ENCODE results near the gene SLC6A11. TPM values are rescaled to one million over a fixed set of nuclear protein-coding genes. Genes with fewer than 3 reads are reported as not detected.
A peak's percentile ranks its signal among the peaks of the same experiment; 100 is the strongest.

SLC6A11 gene
- total and polyA plus RNA-seq, 9 of the 15 experiments (the other 6 are each of a cell fraction or from before 2014, with no cell fraction given) = 0.04 TPM; not detected in 8

DNA sequence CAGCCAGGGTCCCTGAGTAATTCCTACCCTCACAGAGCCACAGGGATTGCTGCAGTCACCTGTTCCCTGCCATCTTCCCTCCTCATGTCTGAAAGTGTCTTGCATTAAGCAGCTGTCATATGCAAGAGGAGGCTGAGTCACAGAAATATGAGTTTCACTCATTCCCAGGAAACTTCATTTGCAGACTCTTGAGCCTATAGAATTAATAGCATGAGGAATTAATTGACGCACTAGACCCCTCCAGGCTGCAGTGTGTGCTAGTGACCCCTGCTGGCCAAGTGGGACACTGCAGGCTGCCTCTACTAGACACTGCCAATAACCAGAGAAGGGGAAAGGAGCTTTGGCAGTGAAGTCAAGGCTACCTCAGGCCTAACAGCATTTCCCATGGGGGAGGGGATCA is 125.9 kb downstream of the SLC6A11 start (continued):
- TF ChIP-seq, protein P1, sequence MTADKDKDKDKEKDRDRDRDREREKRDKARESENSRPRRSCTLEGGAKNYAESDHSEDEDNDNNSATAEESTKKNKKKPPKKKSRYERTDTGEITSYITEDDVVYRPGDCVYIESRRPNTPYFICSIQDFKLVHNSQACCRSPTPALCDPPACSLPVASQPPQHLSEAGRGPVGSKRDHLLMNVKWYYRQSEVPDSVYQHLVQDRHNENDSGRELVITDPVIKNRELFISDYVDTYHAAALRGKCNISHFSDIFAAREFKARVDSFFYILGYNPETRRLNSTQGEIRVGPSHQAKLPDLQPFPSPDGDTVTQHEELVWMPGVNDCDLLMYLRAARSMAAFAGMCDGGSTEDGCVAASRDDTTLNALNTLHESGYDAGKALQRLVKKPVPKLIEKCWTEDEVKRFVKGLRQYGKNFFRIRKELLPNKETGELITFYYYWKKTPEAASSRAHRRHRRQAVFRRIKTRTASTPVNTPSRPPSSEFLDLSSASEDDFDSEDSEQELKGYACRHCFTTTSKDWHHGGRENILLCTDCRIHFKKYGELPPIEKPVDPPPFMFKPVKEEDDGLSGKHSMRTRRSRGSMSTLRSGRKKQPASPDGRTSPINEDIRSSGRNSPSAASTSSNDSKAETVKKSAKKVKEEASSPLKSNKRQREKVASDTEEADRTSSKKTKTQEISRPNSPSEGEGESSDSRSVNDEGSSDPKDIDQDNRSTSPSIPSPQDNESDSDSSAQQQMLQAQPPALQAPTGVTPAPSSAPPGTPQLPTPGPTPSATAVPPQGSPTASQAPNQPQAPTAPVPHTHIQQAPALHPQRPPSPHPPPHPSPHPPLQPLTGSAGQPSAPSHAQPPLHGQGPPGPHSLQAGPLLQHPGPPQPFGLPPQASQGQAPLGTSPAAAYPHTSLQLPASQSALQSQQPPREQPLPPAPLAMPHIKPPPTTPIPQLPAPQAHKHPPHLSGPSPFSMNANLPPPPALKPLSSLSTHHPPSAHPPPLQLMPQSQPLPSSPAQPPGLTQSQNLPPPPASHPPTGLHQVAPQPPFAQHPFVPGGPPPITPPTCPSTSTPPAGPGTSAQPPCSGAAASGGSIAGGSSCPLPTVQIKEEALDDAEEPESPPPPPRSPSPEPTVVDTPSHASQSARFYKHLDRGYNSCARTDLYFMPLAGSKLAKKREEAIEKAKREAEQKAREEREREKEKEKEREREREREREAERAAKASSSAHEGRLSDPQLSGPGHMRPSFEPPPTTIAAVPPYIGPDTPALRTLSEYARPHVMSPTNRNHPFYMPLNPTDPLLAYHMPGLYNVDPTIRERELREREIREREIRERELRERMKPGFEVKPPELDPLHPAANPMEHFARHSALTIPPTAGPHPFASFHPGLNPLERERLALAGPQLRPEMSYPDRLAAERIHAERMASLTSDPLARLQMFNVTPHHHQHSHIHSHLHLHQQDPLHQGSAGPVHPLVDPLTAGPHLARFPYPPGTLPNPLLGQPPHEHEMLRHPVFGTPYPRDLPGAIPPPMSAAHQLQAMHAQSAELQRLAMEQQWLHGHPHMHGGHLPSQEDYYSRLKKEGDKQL (CRISPR knock-in tag; IDR thresholded peaks at IDR 0.05; ENCODE audit: borderline replicate concordance) = no peak
- TF ChIP-seq POLR3G (IDR thresholded peaks at IDR 0.05; ENCODE audit: extremely low read depth, insufficient read length, insufficient replicate concordance) = no peak
- TF ChIP-seq TCF7 (IDR thresholded peaks at IDR 0.05; ENCODE audit: borderline replicate concordance) = no peak
- peak in 1 of 2 experiments; percentile 42; a peak in 2 of 4 replicates for TF ChIP-seq RAD21 (CRISPR knock-in tag; conservative IDR thresholded peaks at IDR 0.05 in 1 of 2, IDR thresholded peaks at IDR 0.05 in 1 of 2)
- TF ChIP-seq FOXK1 (CRISPR knock-in tag; IDR thresholded peaks at IDR 0.05; ENCODE audit: borderline replicate concordance) = 0 out of 2 replicates have a peak, but pooled peaks have one; percentile 20
- TF ChIP-seq ETS2 (tag; IDR thresholded peaks at IDR 0.05; ENCODE audit: borderline replicate concordance, poor library complexity, severe bottlenecking) = no peak
- TF ChIP-seq ZNF785 (CRISPR knock-in tag; IDR thresholded peaks at IDR 0.05) = peak; percentile 68; the same call in 1 of the 2 replicates
- TF ChIP-seq DNMT1 (IDR thresholded peaks at IDR 0.05) = no peak
- no peak for TF ChIP-seq ZNF224 (CRISPR knock-in tag; IDR thresholded peaks at IDR 0.05)
- no peak for TF ChIP-seq GTF2A2 (tag; IDR thresholded peaks at IDR 0.05)
- peak; percentile 71 to 91 (median 72) for TF ChIP-seq CTCF (IDR thresholded peaks at IDR 0.05 in 2 of 3, conservative IDR thresholded peaks at IDR 0.05 in 1 of 3; ENCODE audit: insufficient read depth in 2 of 3, low read depth in 1 of 3, low read length in 3 of 3)
- TF ChIP-seq CBX1 (IDR thresholded peaks at IDR 0.05; ENCODE audit: low read depth) = 0 out of 2 replicates have a peak, but pooled peaks have one; percentile 45
- no peak for TF ChIP-seq MTF1 (CRISPR knock-in tag; IDR thresholded peaks at IDR 0.05; ENCODE audit: borderline replicate concordance)
- TF ChIP-seq SMC3 (conservative IDR thresholded peaks at IDR 0.05; ENCODE audit: insufficient read depth, low read depth, low read length) = peak; percentile 40; the same call in 1 of the 2 replicates
- TF ChIP-seq BMI1 (IDR thresholded peaks at IDR 0.05; ENCODE audit: low read length) = no peak
- no peak for TF ChIP-seq C11orf30 (IDR thresholded peaks at IDR 0.05; ENCODE audit: low read depth)
- TF ChIP-seq, protein P2, sequence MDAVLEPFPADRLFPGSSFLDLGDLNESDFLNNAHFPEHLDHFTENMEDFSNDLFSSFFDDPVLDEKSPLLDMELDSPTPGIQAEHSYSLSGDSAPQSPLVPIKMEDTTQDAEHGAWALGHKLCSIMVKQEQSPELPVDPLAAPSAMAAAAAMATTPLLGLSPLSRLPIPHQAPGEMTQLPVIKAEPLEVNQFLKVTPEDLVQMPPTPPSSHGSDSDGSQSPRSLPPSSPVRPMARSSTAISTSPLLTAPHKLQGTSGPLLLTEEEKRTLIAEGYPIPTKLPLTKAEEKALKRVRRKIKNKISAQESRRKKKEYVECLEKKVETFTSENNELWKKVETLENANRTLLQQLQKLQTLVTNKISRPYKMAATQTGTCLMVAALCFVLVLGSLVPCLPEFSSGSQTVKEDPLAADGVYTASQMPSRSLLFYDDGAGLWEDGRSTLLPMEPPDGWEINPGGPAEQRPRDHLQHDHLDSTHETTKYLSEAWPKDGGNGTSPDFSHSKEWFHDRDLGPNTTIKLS (IDR thresholded peaks at IDR 0.05; ENCODE audit: borderline replicate concordance, low read depth) = no peak

Measured in K562 (cell line).